Central memory CD8-positive, alpha-beta T cell (primary cell): Measurements from ENCODE around the gene TCEAL1.
A peak's percentile ranks its signal among the peaks of the same experiment; 100 is the strongest.

Experiments used
- ATAC-seq: fragments of 150-1000 bp; cut with Tn5 transposase; replicated peaks from 2 replicates; pipeline ENCODE4 v1.10.0; 2022; ENCODE audit warnings: mild to moderate bottlenecking, moderate FRiP score, moderate number of reproducible peaks; ENCODE audit not compliant: poor library complexity, severe bottlenecking; ENCODE audit errors: extremely low read depth
- DNase-seq, 2 donors: peaks; one replicate each; pipeline ENCODE4 v3.0.0; 2021; ENCODE audit warnings: low spot score in 2 of 2
- H3K27ac Mint-ChIP-seq: one replicate; pipeline ENCODE4 v1.8.0; 2022; ENCODE audit warnings: low read depth, mild to moderate bottlenecking, moderate library complexity, mixed read lengths
- H3K27me3 Mint-ChIP-seq: one replicate; pipeline ENCODE4 v1.8.0; 2022; ENCODE audit warnings: mixed read lengths
- H3K36me3 Mint-ChIP-seq: one replicate; pipeline ENCODE4 v1.8.0; 2022; ENCODE audit warnings: mild to moderate bottlenecking, moderate library complexity, mixed read lengths; ENCODE audit not compliant: insufficient read depth
- H3K4me1 Mint-ChIP-seq: one replicate; pipeline ENCODE4 v1.8.0; 2022; ENCODE audit warnings: mixed read lengths
- H3K4me3 Mint-ChIP-seq: one replicate; pipeline ENCODE4 v1.8.0; 2022; ENCODE audit warnings: mild to moderate bottlenecking, moderate library complexity, mixed read lengths
- H3K9me3 Mint-ChIP-seq: one replicate; pipeline ENCODE4 v1.8.0; 2022; ENCODE audit warnings: mixed read lengths

TCEAL1 gene

DNA sequence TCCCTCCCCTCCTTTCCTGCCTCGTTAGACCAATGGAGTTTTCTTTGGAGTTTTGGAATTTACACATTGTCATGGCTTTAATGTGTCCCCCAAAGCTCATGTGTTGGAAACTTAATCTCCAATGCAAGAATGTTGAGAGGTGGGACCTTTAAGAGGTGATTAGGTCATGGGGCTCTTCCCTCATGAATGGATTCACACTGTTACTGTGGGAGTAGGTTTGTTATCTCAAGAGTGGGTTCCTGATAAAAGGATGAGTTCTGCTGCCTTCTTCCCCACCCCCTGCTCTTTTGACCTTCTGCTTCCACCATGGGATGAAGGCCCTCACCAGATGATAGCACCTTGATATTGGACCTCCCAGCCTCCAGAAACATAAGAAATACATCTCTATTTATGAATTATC, 41.0 kb downstream of the TCEAL1 start:
- ATAC-seq (no peak), DNase-seq (no peak)
- no peak overlapping the region for H3K27ac Mint-ChIP-seq
- peaks cover 3% of the 10 kb centered on the region for H3K36me3 Mint-ChIP-seq
- H3K9me3 Mint-ChIP-seq: no peaks in the 10 kb centered on the region
- H3K27me3 Mint-ChIP-seq: peaks cover 2% of the 10 kb centered on the region
- H3K4me1 Mint-ChIP-seq: no peaks in the 10 kb centered on the region
- no peak overlapping the region for H3K4me3 Mint-ChIP-seq

DNA sequence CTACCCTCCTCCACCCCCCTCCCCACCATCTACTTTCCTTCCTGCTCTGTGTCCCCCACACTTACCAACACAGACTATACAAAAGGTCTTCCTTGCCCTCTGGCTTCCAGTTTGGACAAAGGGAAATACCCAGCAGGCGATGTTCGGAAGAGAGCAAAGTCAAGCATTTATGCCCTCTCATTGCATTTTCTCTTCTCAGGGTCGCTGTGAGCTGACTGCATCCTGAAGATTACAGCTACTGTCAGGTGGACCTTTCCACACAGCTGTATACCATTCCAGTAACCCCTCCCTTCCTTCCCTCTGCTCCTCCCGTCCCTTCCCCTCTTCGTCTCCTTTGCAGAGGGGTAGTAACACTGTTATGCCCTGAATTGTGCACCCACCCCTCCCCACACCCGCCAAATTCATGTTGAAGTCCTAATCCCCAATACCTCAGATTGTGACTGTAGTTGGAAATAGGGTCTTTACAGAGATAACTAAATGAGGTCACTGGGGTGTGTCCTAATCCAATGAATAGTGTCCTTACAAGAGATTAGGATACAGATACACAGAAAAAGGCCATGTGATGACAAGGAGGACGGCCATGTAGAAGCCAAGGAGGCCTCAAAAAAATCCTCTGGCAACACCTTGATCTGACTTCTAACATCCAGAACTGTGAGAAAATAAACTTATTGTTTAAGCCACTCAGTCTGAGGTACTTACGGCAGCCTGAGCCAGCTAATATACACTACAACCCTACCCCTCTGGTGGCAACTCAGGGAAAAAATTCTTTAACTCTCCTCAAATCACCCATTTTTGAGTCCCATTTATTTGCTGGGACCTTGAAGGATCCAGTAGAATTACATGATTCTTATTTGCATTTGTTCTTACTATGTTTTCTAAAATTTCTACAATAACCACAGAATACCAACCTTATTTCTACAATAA, 46.0 kb downstream of the TCEAL1 start:
- DNase-seq (no peak), ATAC-seq (no peak)
- no peaks in the 10 kb centered on the region for H3K9me3 Mint-ChIP-seq
- no peaks in the 10 kb centered on the region for H3K27me3 Mint-ChIP-seq
- H3K27ac Mint-ChIP-seq: no peak overlapping the region
- peaks cover 11% of the 10 kb centered on the region for H3K4me1 Mint-ChIP-seq
- H3K4me3 Mint-ChIP-seq: no peak overlapping the region
- peaks cover 37% of the 10 kb centered on the region for H3K36me3 Mint-ChIP-seq

DNA sequence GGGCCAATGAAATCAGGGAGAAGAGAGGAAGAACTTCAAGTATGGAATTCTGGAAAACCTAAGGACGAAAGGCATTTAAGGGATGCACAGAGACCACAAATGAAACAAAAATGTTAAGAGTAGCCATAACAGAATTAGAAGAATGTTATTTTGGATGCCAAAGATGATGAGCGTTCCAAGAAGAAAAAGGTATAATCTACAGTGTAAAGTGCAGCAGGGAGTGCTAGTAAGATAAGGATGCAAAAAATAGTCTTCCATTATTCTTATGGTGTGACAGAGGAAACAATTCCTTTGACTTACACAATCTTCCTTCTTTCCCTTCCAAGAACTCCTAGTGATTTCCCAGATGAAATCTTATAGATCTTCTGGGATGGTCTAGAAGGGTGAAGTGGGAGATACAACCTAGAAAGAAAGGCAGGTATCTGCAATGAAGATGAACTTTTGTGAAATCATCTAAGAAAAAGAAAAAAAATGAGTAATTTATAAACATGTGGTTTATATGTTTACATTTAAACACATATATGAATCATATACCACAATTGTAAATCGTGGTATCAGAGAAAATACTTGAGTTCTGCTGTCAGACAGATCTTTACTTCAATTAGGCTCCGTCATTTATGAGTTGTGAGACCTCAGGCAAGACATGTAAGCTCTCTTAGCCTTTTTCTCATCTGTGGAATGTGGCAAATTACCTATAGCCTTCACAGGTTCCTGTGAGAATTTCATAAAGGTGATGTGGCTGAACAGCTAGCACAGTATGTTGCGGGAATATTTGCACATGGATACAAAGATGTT, 49.6 kb downstream of the TCEAL1 start:
- Mint-ChIP-seq H3K27ac (peak overlapping the region; percentile 38), H3K4me1 (peaks cover 11% of the 10 kb centered on the region), H3K4me3 (no peak overlapping the region), H3K36me3 (peaks cover 54% of the 10 kb centered on the region), H3K9me3 (no peaks in the 10 kb centered on the region), H3K27me3 (no peaks in the 10 kb centered on the region)
- DNase-seq: no peak
- no peak for ATAC-seq
